BE2C (cell line): ENCODE data around the gene FXYD2.

Experiments
- DNase-seq: peaks from one replicate; pipeline ENCODE4 v3.0.0-alpha.2; 2020
- H3K27me3 ChIP-seq: fragments of 250-450 bp; sonication (Bioruptor Pico); 2 replicates; pipeline ENCODE4 v1.5.1; 2020; ENCODE audit warnings: mild to moderate bottlenecking
- H3K36me3 ChIP-seq: fragments of 250-450 bp; sonication (Bioruptor Pico); 2 replicates; pipeline ENCODE4 v1.5.1; 2020; ENCODE audit warnings: mild to moderate bottlenecking
- H3K4me1 ChIP-seq: fragments of 250-450 bp; sonication (Bioruptor Pico); 2 replicates; pipeline ENCODE4 v1.5.1; 2020
- H3K4me3 ChIP-seq: 2 replicates; pipeline ENCODE4 v1.5.1; 2011; ENCODE audit warnings: low read depth, low read length
- H3K9me3 ChIP-seq: fragments of 250-450 bp; sonication (Bioruptor Pico); 2 replicates; pipeline ENCODE4 v1.5.1; 2020
- TF ChIP-seq, protein P1 (sequence below): IDR thresholded peaks from 2 replicates; pipeline ENCODE4 v1.5.1; 2012; ENCODE audit warnings: mild to moderate bottlenecking, low read depth, low read length

FXYD2 gene

GRCh38 chr11:117820516-117820915, 4.0 kb downstream of the FXYD2 start:
- Histone ChIP-seq H3K4me3 (no peak overlapping the region), H3K36me3 (no peaks in the 10 kb centered on the region), H3K27me3 (no peaks in the 10 kb centered on the region), H3K4me1 (peaks cover 22% of the 10 kb centered on the region), H3K9me3 (no peaks in the 10 kb centered on the region)
- DNase-seq: no peak
- TF ChIP-seq, protein P1, sequence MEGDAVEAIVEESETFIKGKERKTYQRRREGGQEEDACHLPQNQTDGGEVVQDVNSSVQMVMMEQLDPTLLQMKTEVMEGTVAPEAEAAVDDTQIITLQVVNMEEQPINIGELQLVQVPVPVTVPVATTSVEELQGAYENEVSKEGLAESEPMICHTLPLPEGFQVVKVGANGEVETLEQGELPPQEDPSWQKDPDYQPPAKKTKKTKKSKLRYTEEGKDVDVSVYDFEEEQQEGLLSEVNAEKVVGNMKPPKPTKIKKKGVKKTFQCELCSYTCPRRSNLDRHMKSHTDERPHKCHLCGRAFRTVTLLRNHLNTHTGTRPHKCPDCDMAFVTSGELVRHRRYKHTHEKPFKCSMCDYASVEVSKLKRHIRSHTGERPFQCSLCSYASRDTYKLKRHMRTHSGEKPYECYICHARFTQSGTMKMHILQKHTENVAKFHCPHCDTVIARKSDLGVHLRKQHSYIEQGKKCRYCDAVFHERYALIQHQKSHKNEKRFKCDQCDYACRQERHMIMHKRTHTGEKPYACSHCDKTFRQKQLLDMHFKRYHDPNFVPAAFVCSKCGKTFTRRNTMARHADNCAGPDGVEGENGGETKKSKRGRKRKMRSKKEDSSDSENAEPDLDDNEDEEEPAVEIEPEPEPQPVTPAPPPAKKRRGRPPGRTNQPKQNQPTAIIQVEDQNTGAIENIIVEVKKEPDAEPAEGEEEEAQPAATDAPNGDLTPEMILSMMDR: no peak

DNA sequence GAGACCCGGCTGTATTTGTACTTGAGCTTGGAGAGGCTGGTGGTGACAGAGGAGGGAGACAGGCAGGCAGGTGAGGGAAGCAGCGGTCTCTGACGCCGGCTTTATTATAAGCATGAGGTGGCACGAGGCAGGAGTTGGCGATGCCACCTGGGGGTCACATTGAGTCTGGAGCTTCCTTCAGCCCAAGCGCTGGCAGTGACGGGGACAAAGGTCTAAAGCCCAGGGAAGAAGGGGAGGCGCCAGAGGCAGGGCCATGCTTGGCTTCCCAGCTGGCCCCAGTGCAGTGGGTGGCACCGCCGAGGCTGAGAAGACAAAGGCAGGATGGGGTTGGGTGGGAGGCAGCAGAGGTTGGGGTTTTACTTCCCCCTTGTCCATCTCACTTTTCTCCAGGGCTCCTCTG, 4.5 kb downstream of the FXYD2 start:
- TF ChIP-seq, protein P1: no peak
- Histone ChIP-seq H3K9me3 (no peaks in the 10 kb centered on the region), H3K27me3 (no peaks in the 10 kb centered on the region), H3K4me3 (no peak overlapping the region), H3K36me3 (no peaks in the 10 kb centered on the region), H3K4me1 (peaks cover 27% of the 10 kb centered on the region)
- DNase-seq: no peak

DNA sequence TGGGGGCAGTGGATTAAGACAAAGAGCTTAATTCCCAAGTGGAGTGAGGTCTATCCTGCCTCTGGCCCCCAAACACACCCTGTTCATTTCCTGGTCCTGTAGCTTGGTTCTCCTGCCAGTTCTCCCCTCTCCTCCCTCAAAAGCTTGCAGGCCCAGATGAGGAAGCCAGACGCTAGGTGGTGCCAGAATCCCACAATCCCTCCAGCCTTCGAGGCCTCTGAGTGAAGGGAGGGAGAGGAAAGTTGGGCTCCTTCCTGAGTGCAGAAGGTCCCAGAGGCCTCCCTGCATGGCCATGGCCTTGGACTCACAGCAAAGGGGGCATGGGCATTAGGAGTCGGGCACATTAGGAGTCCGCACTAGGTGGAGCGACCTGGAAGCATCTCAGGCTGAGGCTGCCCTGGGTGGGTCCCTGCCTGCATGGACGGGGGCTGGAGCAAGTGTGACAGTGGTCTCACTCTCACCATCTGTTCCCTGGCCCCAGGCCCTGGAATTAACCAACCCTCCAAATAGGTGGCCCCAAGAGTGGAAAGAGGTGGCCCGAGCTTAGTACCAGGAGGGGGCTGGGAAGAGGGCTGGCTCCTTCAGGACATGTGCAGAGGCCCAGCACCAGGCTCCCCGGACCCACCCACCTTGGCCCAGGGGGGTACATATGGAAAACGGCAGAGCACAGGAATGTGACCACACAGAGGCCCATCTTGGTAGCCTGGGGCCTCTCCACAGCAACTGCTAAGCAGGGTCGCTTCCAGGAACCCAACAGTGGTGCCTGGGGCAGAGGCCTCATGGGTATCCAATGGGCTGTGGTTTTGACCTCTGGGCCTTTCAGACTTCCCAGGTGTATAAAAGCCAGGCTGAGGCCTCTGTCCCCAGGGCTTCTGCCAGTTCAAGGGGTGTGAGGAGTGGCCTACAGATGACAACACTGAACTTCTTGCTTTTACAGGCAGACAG, 5.2 kb downstream of the FXYD2 start:
- Histone ChIP-seq H3K36me3 (no peaks in the 10 kb centered on the region), H3K27me3 (no peaks in the 10 kb centered on the region), H3K4me3 (no peak overlapping the region), H3K4me1 (peaks cover 34% of the 10 kb centered on the region), H3K9me3 (no peaks in the 10 kb centered on the region)
- TF ChIP-seq, protein P1: peak; percentile 97
- DNase-seq: peak; percentile 85

DNA sequence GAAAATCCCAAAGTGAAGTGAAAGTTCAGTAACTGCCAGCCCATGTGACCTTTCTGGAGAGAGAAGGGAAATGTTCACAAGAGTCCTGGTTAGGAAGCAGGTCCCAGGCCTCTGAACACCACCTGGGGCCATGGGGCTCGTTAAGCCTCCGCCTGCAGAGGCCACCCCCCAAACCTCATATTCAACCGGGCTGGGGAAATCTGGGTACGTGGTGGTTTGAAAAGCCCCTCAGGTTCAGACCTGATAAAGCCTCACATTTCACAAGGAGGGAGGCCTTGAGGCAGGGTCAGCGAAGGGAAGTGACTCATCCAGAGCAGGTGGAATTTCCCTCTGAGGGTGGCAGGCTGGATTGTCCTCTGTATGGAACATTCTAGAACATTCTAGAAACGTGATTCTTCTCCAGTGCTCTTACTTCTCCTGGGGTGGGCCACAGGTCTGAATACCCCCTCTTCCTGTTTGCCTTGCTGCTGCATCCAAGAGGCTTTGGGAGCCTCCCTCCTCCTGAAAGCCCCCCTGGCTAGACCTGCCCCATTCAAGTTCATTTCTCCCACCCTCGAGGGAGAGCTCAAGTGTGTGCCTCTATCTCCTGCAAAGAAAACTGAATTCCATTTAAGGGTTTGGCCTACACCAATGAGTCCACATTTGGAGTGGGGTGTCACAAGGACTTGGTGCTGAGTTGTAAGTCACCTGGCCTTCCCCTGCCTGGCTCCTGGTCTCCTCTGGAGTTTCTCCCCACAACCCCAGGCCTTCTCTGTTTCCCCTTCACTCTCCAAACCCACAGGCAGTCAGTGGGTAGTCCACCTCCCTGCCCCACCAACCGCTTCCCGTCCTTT, 6.3 kb downstream of the FXYD2 start:
- Histone ChIP-seq H3K36me3 (no peaks in the 10 kb centered on the region), H3K27me3 (no peaks in the 10 kb centered on the region), H3K4me3 (no peak overlapping the region), H3K9me3 (no peaks in the 10 kb centered on the region), H3K4me1 (peaks cover 36% of the 10 kb centered on the region)
- DNase-seq: no peak
- TF ChIP-seq, protein P1: no peak

DNA sequence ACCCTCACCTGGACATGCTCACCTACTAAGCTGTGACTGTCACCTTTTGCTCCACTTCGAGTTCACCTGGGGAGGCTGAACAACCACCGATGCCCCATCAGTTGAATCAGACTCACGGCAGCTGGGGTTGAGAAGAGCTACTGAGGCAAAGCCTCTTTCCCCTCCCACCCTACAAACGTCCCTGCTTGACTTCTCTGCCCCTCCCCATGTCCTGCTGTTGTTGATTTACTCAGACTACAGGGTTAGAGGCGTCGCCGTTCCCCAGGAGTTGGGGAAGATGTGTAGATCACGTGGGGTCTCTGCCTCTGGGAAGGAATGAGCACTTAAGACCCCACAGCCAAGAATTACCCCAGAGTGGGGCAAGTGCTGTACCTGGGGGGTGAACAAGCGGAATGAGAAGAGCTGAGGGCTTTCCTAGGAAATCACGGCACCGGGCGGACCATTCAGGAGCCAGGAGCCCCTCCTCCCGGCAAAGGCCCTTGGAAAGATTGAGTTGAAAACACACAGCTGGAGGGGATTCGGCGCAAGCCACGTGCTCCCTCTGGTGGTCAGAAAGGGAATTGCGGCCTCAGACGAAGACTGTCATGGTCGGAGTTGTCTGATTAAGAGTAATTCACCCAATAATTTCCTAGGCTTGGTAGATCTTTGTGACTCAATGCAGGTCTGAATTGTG, 7.0 kb downstream of the FXYD2 start:
- peak; percentile 86 for DNase-seq
- Histone ChIP-seq H3K36me3 (no peaks in the 10 kb centered on the region), H3K9me3 (no peaks in the 10 kb centered on the region), H3K4me1 (peaks cover 36% of the 10 kb centered on the region), H3K4me3 (peak overlapping the region; percentile 32), H3K27me3 (no peaks in the 10 kb centered on the region)
- TF ChIP-seq, protein P1: peak; percentile 100
